ENCODE results near the gene ERMARD.

Gene ERMARD

DNA sequence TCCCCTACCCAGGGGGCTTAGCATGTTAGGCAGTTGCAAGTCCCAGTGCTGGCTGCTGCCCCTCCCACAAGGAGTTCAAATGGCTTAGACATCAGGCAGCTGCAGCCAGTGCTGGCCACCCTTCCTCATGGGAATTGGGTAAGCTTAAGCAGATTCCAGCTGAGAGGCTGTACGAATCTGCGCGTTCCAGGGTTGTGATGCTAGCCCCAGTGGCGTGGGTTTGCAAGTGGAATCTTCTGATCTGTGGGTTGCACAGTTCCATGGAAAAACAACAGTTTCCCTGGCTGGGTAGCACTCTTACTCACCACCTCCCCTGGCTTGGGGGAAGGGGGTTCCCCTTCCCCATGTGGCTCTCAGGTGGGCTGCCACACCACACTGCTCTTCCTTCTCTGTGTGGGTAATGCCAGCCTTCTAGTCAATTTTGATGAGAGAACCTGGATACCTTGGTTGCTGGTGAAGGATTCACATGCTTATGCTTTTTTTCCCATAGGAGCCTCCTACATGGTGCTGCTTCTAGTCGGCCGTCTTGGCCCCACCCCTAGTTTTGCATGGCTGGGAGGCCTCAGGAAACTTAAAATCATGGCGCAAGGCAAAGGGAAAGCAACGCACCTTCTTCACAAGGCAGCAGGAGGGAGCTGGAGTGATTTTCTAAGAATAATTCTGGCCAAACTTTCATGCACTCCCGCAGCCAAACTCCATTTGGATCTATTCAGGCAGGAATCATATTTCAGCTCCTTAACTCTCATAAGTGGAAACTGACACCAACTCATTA lies 13.0 kb upstream of the ERMARD start:
- DNase-seq, result no peak

DNA sequence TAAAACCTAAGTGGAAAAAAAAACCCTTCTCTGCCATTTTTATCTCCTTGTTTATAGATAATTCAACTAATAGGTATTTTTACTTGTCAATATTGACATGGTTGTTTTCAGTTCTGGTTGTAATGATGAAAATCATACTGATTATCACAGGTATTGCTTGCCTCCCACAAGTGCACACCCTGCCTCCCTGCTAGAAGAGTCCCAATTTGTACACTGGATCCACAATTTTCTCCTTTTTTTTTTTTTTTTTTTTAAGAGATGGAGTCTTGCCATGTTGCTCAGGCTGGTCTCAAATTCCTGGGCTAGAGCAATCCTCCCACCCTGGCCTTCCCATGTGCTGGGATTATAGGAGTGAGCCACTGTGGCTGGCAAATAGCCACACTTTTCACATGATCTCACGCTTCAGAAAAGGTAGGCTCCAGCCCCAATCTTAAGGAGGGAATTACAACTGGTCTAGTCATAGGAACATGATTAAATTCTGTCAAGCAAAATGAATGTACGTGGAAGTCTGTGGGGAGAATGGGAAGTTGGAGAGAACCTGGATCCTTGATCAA lies 12.4 kb upstream of the ERMARD start:
- no peak for DNase-seq

DNA sequence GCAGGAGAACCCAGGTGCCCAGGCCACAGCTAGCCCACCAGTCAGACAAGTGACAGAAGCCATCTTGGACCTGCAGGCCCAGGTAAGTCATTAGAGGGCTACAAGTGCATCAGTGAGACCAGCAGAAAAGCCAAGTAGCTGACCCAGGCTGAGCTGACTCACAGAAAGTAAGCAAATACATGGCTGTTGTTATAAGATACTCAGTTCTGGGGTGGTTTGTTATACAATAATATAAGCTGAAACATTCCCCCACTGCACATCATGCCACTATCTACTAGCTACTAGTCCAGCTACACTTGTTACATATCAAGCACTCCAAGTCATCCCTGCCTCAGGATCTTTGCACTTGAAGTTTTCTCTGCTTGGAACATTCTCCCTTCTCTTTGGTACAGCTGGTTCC lies 10.1 kb upstream of the ERMARD start:
- DNase-seq, result no peak

GRCh38 chr6:169745405-169745804 lies 6.0 kb upstream of the ERMARD start:
- no peak for DNase-seq

DNA sequence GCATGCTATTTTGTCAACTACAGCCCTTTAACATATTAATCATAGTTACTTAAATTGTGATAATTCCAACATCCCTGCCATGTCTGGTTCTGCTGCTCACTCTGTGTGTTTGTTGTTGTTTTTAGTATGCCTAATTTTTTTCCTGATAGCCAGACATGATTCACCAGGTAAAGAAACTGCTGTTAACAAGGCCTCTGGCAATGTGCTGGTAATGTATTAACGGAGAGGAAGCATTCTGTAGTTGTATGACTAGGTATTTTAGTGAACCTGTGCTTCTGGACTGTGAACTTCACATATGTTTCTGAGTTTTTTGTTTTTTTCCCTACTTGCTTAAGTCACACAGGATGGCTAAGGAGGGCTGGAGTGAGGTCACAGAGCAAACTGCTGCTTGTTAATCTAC lies 4.9 kb upstream of the ERMARD start:
- no peak for DNase-seq

- DNase-seq, result peak; percentile 35
These were observed 727 bp downstream of the ERMARD start for GRCh38 chr6:169752074-169752623.

DNA sequence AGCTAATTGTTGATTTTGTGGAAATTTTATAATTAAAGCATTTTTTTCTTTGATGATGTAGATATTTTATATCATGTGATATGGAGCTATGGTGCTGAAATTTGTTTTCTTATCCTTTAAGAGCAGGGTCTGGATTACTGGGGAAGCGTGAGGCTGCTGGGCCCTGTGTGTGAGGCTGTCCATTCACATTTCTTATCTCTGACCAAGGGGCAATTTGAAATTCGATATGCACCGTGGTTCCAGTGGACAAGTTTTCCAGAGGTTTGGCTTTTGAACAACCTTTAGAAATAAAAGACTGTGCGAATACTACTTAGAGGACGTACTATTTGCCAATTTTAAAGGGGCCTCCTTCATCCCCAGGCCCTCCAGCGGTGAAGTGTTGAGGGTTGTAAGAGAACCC lies 3.7 kb downstream of the ERMARD start:
- DNase-seq, result no peak

DNA sequence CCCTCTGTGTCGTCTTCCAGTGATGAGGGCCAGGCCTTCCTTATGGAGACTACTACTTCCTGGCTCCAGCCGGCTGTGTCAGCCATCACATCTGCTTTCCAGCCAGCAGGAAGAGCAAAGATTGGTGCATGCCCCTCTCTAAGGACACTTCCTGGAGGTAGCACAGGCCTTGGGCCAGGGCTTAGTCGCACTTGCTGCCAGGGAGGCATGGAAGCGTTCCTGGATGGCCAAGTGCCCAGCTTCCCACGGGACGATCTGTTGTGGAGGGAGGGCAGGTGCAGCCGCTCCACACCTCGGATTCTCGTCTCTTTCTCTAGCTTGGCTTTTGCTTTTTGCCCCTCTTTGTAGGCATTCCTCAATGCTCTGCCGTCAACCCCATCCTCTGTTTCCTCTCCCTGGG lies 11.9 kb downstream of the ERMARD start:
- DNase-seq, result no peak

DNA sequence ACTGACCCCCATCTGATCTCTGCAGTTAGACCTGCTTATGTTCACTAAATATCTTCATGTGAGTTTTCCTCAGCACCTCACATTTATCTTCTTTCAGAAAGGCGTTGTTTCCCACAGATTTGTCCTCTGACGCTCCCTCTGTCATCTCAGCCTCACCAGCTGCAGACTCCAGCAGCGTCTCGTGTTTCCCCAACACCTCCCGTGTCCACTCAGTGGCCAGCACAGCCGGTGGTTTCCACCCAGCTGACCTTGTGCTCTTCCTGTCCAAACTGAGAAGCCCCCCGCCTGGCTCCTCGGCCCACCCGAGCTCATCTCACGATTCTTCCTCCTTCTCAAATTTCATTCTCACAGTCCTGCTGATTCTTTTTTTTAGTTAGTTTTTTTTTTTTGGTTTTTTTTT lies 12.5 kb downstream of the ERMARD start:
- no peak for DNase-seq

DNA sequence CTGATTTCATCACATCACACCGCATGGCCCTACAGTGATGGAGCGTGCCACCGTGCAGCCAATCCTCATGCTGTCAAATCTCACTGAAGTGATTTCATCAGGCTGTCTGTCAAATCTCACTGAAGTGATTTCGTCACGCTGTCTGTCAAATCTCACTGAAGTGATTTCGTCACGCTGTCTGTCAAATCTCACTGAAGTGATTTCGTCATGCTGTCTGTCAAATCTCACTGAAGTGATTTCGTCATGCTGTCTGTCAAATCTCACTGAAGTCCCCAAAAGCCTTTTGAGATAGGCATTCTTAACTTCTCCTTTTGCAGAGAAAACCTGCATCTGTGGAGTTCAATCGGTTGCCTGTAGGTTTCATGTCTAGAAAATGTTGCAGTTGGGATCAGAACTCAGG lies 14.4 kb downstream of the ERMARD start:
- DNase-seq, result peak; percentile 35

- no peak for DNase-seq
These were observed 14.8 kb downstream of the ERMARD start for GRCh38 chr6:169766232-169766631.

DNA sequence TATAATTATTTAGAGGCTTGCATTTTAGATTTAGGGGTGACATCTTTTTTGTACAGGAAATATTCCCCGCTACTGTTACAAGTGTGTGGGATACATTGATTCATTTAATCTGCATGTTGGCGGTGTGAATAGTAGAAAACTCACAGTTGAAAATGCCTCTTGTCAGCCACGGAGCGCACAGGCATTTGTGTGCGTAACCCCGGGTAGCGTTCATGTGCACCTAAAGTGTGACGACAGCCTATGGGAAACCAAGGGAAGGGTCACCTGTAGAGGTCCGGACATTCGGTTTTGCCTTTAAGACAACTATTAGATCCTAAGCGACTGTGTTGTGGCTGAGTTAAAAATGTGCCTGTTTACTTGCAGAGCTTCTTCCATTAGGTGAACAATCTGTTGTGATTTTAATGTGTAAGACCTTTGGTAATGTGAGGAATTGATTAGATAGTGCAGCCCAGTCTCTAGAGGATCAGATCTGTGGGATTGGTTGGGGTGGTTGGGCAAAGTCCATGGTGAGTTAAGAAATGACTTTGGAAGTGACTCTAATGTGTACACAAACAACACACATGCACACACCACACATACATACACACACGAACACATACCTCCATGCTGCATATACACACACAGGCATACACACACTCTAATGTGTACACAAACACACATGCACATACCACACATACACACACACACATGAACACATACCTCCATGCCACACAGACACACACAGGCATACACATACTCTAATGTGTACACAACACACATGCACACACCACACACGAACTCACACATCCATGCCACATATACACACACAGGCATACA lies 15.7 kb downstream of the ERMARD start:
- no peak for DNase-seq

DNA sequence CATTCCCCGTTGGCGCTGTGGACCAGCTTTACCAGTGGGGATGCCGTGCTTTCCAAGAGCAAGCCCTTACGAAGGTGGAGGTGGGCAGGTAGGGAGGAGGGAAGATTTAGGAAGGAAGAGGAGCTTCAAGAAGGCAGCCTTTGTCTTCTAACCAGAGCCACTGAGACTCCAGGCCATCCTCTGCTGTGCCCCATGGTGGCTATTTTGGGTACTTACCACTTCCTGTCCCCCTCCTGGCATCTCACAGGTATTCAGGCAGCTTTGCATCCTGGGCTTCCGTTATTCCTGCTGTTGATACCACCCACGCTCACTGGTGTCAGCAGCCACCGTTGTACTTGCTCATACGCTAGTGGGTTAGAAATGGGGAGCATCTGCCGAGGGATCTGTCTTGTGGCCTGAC lies 22.9 kb downstream of the ERMARD start:
- no peak for DNase-seq

DNA sequence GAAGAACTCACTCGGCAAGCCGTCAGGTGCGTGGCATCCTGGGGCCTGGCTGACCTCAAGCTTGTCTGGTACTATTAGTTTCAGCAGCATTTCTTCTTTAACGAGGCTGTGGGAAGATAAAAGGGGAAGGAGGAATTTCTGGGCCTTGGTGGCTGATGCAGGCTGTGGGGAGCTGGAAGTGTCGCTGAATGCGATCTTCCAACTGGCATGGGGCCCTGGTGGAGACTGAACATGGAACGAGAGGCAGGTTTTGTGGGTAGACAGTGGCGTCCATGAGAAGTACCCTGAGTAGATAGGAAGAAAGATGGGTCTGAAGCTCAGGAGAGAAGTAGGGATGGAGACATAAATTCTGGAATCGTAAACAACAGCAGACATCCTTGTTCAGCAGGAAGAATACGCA lies 23.9 kb downstream of the ERMARD start:
- no peak for DNase-seq

DNA sequence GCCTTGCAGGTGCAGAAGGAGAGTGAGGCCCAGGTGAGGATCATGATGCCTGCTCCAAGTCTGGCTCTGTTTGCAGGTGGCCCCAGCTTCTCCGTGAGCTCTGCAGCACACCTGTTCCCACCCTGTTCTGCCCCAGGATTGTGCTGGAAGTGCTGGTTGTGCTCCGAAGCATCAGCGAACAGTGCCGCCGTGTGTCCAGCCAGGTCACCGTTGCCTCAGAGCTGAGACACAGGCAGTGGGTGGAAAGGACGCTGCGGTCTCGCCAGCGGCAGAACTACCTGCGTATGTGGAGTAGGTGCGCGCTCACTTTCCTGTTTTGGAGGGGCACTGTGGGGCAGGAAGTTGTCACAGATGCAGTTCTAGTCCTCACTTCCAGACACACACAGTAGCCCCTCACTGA lies 25.0 kb downstream of the ERMARD start:
- DNase-seq, result no peak

GRCh38 chr6:169777896-169778295 lies 26.5 kb downstream of the ERMARD start:
- DNase-seq, result no peak

DNA sequence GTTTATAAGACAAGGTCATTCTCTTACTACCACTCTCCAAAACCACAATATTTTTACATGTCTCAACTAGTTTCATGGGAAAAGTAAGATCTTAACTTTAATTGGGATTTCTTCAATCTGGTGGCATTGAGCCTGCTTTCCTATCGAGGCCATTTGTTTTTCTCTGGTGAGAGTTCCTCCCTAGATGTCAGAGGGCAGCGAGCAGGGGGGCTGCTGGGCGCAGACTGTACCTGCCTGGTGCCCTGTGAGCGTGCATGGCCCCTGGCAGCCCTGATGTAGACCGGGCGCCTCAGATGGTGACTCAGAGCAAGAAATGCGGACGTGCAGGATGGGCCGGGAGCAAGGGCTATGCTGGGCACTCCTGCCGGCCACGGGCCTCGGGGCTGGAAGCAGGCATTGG lies 27.2 kb downstream of the ERMARD start:
- DNase-seq, result no peak

GRCh38 chr6:169779092-169779815 lies 27.8 kb downstream of the ERMARD start:
- no peak for DNase-seq

DNA sequence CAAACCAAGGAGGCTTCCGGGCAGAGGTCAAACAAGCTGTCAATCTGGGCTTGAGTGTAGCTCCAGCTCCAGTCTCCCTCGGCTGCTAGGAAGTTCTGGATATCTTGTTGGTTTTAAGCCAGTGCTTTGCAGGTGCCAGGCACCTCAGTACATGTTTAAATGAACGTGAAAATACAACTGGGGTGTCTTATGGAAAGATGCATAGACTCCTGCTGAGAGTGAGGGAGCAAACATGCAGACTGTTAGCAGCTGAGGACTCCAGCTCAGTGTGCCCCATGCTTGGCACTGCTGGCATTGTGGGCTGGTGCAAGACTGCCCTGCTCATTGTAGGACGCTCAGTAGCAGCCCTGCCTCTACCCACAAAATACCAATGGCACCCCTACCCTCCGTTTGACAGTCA lies 28.5 kb downstream of the ERMARD start:
- DNase-seq, result no peak

- no peak for DNase-seq
These were observed 29.2 kb downstream of the ERMARD start for GRCh38 chr6:169780571-169781091.

- no peak for DNase-seq
These were observed 31.5 kb downstream of the ERMARD start for GRCh38 chr6:169782966-169783365.

- no peak for DNase-seq
These were observed 32.0 kb downstream of the ERMARD start for GRCh38 chr6:169783401-169783800.
